ENCODE data around the gene FHOD3. TPM values are rescaled to one million over a fixed set of nuclear protein-coding genes. Genes with fewer than 3 reads are reported as not detected.

FHOD3 gene
- total RNA-seq, 1 donor from 2014 or later: 5.9 TPM

DNA sequence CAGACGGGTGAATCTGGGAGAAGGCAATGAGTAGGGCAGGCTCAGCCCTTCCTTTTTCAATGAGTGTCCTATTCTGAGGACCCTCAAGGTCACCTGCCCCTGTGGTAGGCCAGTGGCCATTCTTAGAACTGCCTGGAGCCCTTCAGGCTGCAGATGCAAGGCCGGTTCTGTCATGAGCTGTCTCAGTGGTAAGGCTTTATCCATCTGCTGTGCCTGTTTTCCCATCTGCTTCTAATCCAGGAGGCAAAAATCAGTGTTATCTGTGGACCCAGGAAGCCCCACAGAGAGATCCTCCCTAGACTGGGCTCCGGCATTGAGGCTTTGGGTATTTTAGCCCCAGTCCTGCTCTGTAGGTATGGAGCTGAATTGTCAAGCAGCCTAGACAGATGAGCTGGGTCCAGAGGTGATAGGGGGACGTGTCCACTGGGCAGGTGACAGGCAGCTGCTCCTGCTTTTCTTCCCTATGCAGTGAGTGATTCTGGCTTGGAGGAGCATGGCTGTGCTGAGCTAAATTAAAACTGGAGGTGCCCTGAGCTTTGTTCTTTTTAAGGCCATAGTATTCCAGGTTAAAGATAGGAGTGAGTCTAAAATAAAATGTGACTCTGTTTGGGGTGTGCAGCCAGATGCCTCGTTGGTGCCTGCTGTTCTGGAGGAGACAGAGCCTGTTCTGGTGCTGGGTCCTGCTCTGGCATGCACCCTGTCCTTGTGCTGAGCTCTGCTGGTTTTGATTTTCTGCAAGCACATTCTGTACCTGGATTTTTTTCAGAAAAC, 92.5 kb downstream of the FHOD3 start:
- Histone ChIP-seq H3K79me2 (ENCODE audit: insufficient read depth, low read length) (peaks cover 3% of the 10 kb centered on the region), H3K9ac (ENCODE audit: low read length) (no peak overlapping the region), H3K4me3 (ENCODE audit: insufficient read depth, low read depth, low read length) (no peak overlapping the region), H2AFZ (ENCODE audit: low read depth, low read length) (no peak overlapping the region), H3K4me1 (ENCODE audit: insufficient read depth, low read length) (peaks cover 6% of the 10 kb centered on the region), H3K4me2 (ENCODE audit: low read length) (no peak overlapping the region), H4K20me1 (ENCODE audit: insufficient read depth, low read length) (no peaks in the 10 kb centered on the region), H3K36me3 (ENCODE audit: insufficient read depth, low read length) (no peaks in the 10 kb centered on the region), H3K27me3 (ENCODE audit: insufficient read depth, low read length) (no peaks in the 10 kb centered on the region), H3K9me3 (ENCODE audit: insufficient read depth, low read depth, low read length) (no peaks in the 10 kb centered on the region), H3K27ac (ENCODE audit: low read depth, low read length) (no peak overlapping the region)
- no peak overlapping the region for H3K27ac Mint-ChIP-seq (ENCODE audit: unreplicated experiment)
- no peak for DNase-seq (ENCODE audit: low read depth)
- no peak overlapping the region for H3K4me3 Mint-ChIP-seq (ENCODE audit: unreplicated experiment)
- peaks cover 15% of the 10 kb centered on the region for H3K27me3 Mint-ChIP-seq (ENCODE audit: low read depth, unreplicated experiment)
- H3K9me3 Mint-ChIP-seq (ENCODE audit: unreplicated experiment): peaks cover 3% of the 10 kb centered on the region
- peaks cover 2% of the 10 kb centered on the region for H3K4me1 Mint-ChIP-seq (ENCODE audit: low read depth, unreplicated experiment)
- no peak for TF ChIP-seq EZH2 (IDR thresholded peaks at IDR 0.05; ENCODE audit: insufficient read depth, low read length)
- TF ChIP-seq, protein P1, sequence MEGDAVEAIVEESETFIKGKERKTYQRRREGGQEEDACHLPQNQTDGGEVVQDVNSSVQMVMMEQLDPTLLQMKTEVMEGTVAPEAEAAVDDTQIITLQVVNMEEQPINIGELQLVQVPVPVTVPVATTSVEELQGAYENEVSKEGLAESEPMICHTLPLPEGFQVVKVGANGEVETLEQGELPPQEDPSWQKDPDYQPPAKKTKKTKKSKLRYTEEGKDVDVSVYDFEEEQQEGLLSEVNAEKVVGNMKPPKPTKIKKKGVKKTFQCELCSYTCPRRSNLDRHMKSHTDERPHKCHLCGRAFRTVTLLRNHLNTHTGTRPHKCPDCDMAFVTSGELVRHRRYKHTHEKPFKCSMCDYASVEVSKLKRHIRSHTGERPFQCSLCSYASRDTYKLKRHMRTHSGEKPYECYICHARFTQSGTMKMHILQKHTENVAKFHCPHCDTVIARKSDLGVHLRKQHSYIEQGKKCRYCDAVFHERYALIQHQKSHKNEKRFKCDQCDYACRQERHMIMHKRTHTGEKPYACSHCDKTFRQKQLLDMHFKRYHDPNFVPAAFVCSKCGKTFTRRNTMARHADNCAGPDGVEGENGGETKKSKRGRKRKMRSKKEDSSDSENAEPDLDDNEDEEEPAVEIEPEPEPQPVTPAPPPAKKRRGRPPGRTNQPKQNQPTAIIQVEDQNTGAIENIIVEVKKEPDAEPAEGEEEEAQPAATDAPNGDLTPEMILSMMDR (IDR thresholded peaks at IDR 0.05; ENCODE audit: insufficient read depth, low read depth, low read length): no peak
- no peaks in the 10 kb centered on the region for H3K36me3 Mint-ChIP-seq (ENCODE audit: low read depth, unreplicated experiment)
- no peak for FAIRE-seq

DNA sequence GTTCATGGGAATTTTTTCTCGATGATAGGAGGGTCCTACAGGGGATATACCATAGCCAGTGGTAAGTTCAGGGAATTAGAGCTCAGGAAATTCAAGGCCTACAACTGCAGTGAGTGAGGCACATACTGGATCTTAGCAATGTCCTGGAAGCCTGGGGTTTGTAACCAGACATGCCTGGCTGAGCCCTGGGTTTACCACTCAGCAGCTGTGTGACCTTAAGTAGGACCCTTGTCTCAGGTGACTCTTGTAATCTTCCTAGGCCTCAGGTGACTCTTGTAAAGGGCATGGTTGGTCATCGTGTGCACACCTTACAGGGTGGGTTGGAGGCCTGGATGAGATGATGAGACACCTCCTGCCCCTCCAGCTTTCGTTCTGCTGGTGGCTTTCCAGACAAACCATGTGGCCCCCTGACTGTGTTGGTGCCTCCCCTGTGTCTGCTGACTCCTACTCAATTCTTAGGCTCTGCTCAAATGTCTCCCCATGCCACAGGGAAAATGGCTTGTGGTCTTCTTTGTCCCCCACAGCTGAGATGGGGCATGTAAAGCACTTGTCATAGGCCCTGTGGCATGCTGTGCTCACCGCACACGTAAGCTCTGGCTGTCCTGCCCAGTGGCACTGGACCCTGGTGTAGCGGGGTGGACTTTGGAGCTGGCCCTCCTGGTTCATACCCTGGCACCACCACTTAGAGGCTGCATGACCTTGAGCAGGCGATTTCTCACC, 94.1 kb downstream of the FHOD3 start:
- peaks cover 3% of the 10 kb centered on the region for H3K9me3 Mint-ChIP-seq (ENCODE audit: unreplicated experiment)
- Histone ChIP-seq H3K27me3 (ENCODE audit: insufficient read depth, low read length) (no peaks in the 10 kb centered on the region), H4K20me1 (ENCODE audit: insufficient read depth, low read length) (no peaks in the 10 kb centered on the region), H2AFZ (ENCODE audit: low read depth, low read length) (no peak overlapping the region), H3K4me2 (ENCODE audit: low read length) (no peak overlapping the region), H3K27ac (ENCODE audit: low read depth, low read length) (no peak overlapping the region), H3K36me3 (ENCODE audit: insufficient read depth, low read length) (no peaks in the 10 kb centered on the region), H3K9me3 (ENCODE audit: insufficient read depth, low read depth, low read length) (no peaks in the 10 kb centered on the region), H3K4me1 (ENCODE audit: insufficient read depth, low read length) (peaks cover 2% of the 10 kb centered on the region), H3K79me2 (ENCODE audit: insufficient read depth, low read length) (peaks cover 3% of the 10 kb centered on the region), H3K9ac (ENCODE audit: low read length) (no peak overlapping the region), H3K4me3 (ENCODE audit: insufficient read depth, low read depth, low read length) (no peak overlapping the region)
- TF ChIP-seq EZH2 (IDR thresholded peaks at IDR 0.05; ENCODE audit: insufficient read depth, low read length): no peak
- TF ChIP-seq, protein P1 (IDR thresholded peaks at IDR 0.05; ENCODE audit: insufficient read depth, low read depth, low read length): no peak
- peaks cover 15% of the 10 kb centered on the region for H3K27me3 Mint-ChIP-seq (ENCODE audit: low read depth, unreplicated experiment)
- FAIRE-seq (no peak), DNase-seq (ENCODE audit: low read depth) (no peak)
- peaks cover 2% of the 10 kb centered on the region for H3K4me1 Mint-ChIP-seq (ENCODE audit: low read depth, unreplicated experiment)
- H3K36me3 Mint-ChIP-seq (ENCODE audit: low read depth, unreplicated experiment): no peaks in the 10 kb centered on the region
- no peak overlapping the region for H3K27ac Mint-ChIP-seq (ENCODE audit: unreplicated experiment)
- no peak overlapping the region for H3K4me3 Mint-ChIP-seq (ENCODE audit: unreplicated experiment)
